Osteoblast (primary cell): ENCODE measurements around the gene ORAI1. TPM values are rescaled to one million over a fixed set of nuclear protein-coding genes. Genes with fewer than 3 reads are reported as not detected.
"Not testable (repeated sequence)": the region's sequence is repeated elsewhere in the genome, so short reads cannot be mapped to it uniquely, and the experiment has no call there.

Experiments used
- DNase-seq: peaks from one replicate; pipeline ENCODE4 v3.0.0; 2011; ENCODE audit warnings: low spot score, mixed read lengths; ENCODE audit not compliant: insufficient read length; ENCODE audit errors: missing footprints
- H2AFZ ChIP-seq: 2 replicates; pipeline ENCODE4 v1.6.0; 2011; ENCODE audit warnings: mild to moderate bottlenecking, low read length
- H3K27ac ChIP-seq: 2 replicates; pipeline ENCODE4 v1.5.1; 2011; ENCODE audit warnings: mild to moderate bottlenecking, low read depth, low read length, moderate library complexity
- H3K27me3 ChIP-seq: 2 replicates; pipeline ENCODE4 v1.6.0; 2012; ENCODE audit warnings: mild to moderate bottlenecking, control low read depth, inconsistent platforms, low read length, moderate library complexity; ENCODE audit not compliant: insufficient read depth
- H3K36me3 ChIP-seq: 2 replicates; pipeline ENCODE4 v1.5.1; 2011; ENCODE audit warnings: mild to moderate bottlenecking, low read length, control low read depth, moderate library complexity; ENCODE audit not compliant: insufficient read depth
- H3K4me1 ChIP-seq: 2 replicates; pipeline ENCODE4 v1.5.1; 2011; ENCODE audit warnings: mild to moderate bottlenecking, low read length, control low read depth, moderate library complexity; ENCODE audit not compliant: insufficient read depth
- H3K4me2 ChIP-seq: 2 replicates; pipeline ENCODE4 v1.6.0; 2011; ENCODE audit warnings: mild to moderate bottlenecking, low read length; ENCODE audit not compliant: insufficient read depth
- H3K4me3 ChIP-seq: fragments of 200-600 bp; sonication (generic); 3 replicates; pipeline ENCODE4 v1.5.1; 2012; ENCODE audit warnings: mild to moderate bottlenecking, low read length, inconsistent platforms; ENCODE audit not compliant: insufficient read depth
- H3K79me2 ChIP-seq: 2 replicates; pipeline ENCODE4 v1.6.0; 2012; ENCODE audit warnings: mild to moderate bottlenecking, low read length, control low read depth, inconsistent platforms; ENCODE audit not compliant: insufficient read depth
- H3K9me3 ChIP-seq: 2 replicates; pipeline ENCODE4 v1.5.1; 2011; ENCODE audit warnings: low read depth, low read length, control low read depth
- H4K20me1 ChIP-seq: 2 replicates; pipeline ENCODE4 v1.6.0; 2012; ENCODE audit warnings: mild to moderate bottlenecking, low read length, control low read depth; ENCODE audit not compliant: insufficient read depth
- total RNA-seq: library from RNA; depleted of rRNA; stranded (reverse); fragments of >200 nt; gene quantifications from 2 replicates; pipeline ENCODE4 v1.2.3, GENCODE V29; 2012
- TF ChIP-seq, protein P1 (sequence below): IDR thresholded peaks from 2 replicates; pipeline ENCODE4 v1.5.1; 2011; ENCODE audit warnings: mild to moderate bottlenecking, low read depth, low read length, moderate library complexity; ENCODE audit errors: extremely low read depth

ORAI1 gene
- total RNA-seq, 1 donor, result 7.2 TPM

DNA sequence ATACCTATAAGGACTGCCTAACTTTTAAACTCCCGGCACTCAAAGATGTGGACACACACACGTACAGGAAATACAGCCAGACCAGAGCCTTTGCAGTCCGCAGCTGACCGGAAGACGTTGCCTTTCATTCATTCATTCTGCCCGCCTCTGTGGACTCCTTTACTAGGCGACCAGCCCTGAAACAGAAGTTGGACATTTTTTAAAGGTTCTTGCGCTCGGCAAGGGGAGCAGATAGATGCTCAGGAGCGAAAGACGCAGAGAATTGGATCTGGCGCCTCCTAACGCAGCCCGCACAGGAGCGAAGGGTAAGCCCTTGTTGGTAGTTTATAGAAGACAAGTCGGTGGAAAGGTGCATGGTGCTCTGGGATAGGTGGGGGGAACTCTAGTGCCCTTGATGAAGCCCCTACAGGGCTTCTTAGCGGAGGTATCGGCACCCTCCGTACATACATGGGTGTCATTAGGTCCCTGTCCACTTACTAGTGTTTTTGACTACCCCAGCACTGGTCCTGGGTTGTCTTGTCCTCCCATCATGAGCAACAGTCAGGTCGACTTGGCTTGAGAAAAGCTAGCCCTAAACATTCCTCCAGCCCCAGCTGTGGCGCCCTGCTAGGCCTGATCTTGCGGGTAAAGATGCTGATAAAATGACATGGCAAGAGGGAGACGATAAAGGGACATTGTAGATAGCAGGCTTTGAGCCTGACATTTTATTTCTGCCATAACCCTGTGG, 45.2 kb upstream of the ORAI1 start, which contains the start of gene KDM2B:
KDM2B (minus strand) TSS at position 65 of the 727 bp plus-strand sequence. CDS start 112 bp downstream, outside the sequence.
- TF ChIP-seq, protein P1, sequence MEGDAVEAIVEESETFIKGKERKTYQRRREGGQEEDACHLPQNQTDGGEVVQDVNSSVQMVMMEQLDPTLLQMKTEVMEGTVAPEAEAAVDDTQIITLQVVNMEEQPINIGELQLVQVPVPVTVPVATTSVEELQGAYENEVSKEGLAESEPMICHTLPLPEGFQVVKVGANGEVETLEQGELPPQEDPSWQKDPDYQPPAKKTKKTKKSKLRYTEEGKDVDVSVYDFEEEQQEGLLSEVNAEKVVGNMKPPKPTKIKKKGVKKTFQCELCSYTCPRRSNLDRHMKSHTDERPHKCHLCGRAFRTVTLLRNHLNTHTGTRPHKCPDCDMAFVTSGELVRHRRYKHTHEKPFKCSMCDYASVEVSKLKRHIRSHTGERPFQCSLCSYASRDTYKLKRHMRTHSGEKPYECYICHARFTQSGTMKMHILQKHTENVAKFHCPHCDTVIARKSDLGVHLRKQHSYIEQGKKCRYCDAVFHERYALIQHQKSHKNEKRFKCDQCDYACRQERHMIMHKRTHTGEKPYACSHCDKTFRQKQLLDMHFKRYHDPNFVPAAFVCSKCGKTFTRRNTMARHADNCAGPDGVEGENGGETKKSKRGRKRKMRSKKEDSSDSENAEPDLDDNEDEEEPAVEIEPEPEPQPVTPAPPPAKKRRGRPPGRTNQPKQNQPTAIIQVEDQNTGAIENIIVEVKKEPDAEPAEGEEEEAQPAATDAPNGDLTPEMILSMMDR, result no peak
- peak within 1 kb of the TSS; percentile 84 for H3K27ac ChIP-seq
- H3K4me2 ChIP-seq, result peak within 1 kb of the TSS; percentile 96
- DNase-seq, result peak; percentile 82
- peaks cover 50% of the 10 kb centered on the region for H3K4me1 ChIP-seq
- H2AFZ ChIP-seq, result peak within 1 kb of the TSS; percentile 89
- no peaks in the 10 kb centered on the region for H3K9me3 ChIP-seq
- H3K36me3 ChIP-seq, result no peaks in the 10 kb centered on the region
- H3K4me3 ChIP-seq, result peak within 1 kb of the TSS; percentile 76
- no peaks in the 10 kb centered on the region for H4K20me1 ChIP-seq
- no peaks in the 10 kb centered on the region for H3K27me3 ChIP-seq
- peaks cover 4% of the 10 kb centered on the region for H3K79me2 ChIP-seq

DNA sequence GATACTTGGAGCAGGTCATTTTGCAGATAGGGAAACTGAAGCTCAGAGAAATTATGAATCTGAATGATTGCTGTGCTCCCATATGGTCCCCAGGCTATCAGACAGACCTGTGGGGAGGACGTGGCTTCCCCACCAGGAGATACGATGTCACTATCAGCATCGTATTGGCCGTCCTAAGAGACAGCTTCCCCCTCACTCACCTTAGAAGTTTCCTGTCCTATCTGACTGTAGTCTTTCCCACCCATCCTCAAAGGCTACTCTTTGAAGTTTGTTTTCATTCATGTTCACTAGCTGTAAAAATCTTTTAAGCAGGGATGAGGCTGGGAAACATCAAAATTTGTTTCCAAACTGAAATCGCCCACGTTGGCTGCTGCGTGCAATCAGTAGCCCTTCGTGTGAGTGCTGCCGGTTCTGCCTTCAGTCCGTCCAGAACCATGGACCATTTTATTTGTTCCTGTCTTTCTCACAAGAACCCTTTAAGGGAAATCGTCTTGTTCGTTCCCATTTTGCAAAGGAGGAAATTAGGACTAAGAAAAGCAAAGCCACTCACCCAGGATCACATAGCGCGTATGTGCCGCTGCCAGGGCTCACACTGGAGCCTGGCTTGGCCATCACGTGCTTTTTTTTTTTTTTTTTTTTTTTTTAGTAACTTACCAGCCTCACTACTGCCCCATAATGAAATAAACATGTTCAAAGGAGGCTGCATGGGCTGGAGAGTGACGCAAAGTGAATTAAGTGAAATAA, 44.5 kb upstream of the ORAI1 start:
- TF ChIP-seq, protein P1, result peak; percentile 20
- Histone ChIP-seq H2AFZ (peak overlapping the region; percentile 88), H3K9me3 (no peaks in the 10 kb centered on the region), H3K36me3 (no peaks in the 10 kb centered on the region), H4K20me1 (no peaks in the 10 kb centered on the region), H3K27ac (peak overlapping the region; percentile 63), H3K27me3 (no peaks in the 10 kb centered on the region), H3K79me2 (peaks cover 4% of the 10 kb centered on the region), H3K4me3 (peak overlapping the region; percentile 76), H3K4me1 (peaks cover 42% of the 10 kb centered on the region), H3K4me2 (peak overlapping the region; percentile 96)
- peak; percentile 91 for DNase-seq

GRCh38 chr12:121582583-121583333, 43.6 kb upstream of the ORAI1 start:
- peak overlapping the region; percentile 88 for H2AFZ ChIP-seq
- H3K4me1 ChIP-seq, result peaks cover 35% of the 10 kb centered on the region
- TF ChIP-seq, protein P1, result no peak
- no peaks in the 10 kb centered on the region for H3K27me3 ChIP-seq
- H3K4me2 ChIP-seq, result peak overlapping the region; percentile 96
- no peaks in the 10 kb centered on the region for H4K20me1 ChIP-seq
- H3K9me3 ChIP-seq, result no peaks in the 10 kb centered on the region
- peak overlapping the region; percentile 63 for H3K27ac ChIP-seq
- no peaks in the 10 kb centered on the region for H3K36me3 ChIP-seq
- H3K4me3 ChIP-seq, result peak overlapping the region; percentile 17
- DNase-seq, result peak; percentile 43
- peaks cover 4% of the 10 kb centered on the region for H3K79me2 ChIP-seq

GRCh38 chr12:121583334-121583661, 43.0 kb upstream of the ORAI1 start:
- not testable (repeated sequence) for H3K36me3 ChIP-seq, H3K4me2 ChIP-seq, H3K27ac ChIP-seq, H3K4me3 ChIP-seq, H3K27me3 ChIP-seq, H4K20me1 ChIP-seq, H3K9me3 ChIP-seq, H2AFZ ChIP-seq, H3K79me2 ChIP-seq, DNase-seq
- H3K4me1 ChIP-seq, result peaks cover 30% of the 10 kb centered on the region

- H3K4me3 ChIP-seq, H4K20me1 ChIP-seq, H3K27me3 ChIP-seq, H3K79me2 ChIP-seq, H2AFZ ChIP-seq, H3K9me3 ChIP-seq, H3K36me3 ChIP-seq, H3K27ac ChIP-seq, H3K4me2 ChIP-seq: not testable (repeated sequence)
- peak; percentile 10 for DNase-seq
- peaks cover 26% of the 10 kb centered on the region for H3K4me1 ChIP-seq
Measured at GRCh38 chr12:121584885-121585284, 41.4 kb upstream of the ORAI1 start.
